Measurements from ENCODE around the gene LRP2. TPM values are rescaled to one million over a fixed set of nuclear protein-coding genes. Genes with fewer than 3 reads are reported as not detected.

The LRP2 gene
- total and polyA plus RNA-seq, 2 of the 8 experiments (the other 6 are each of a cell fraction or from before 2014, with no cell fraction given): 2.0 to 2.9 TPM

- no peak for TF ChIP-seq PHF8 (conservative IDR thresholded peaks at IDR 0.05; ENCODE audit: low read depth, low read length)
- no peak for TF ChIP-seq FOSL1 (IDR thresholded peaks at IDR 0.05; ENCODE audit: insufficient read depth, low read depth, low read length)
- no peak for TF ChIP-seq GTF2F1 (IDR thresholded peaks at IDR 0.05; ENCODE audit: borderline replicate concordance, low read depth, low read length)
- no peak for TF ChIP-seq HDAC6 (IDR thresholded peaks at IDR 0.05; ENCODE audit: low read depth, low read length)
- no peak for TF ChIP-seq JUND (IDR thresholded peaks at IDR 0.05; ENCODE audit: low read length)
- TF ChIP-seq CHD7 (IDR thresholded peaks at IDR 0.05; ENCODE audit: insufficient replicate concordance, low read length): no peak
- TF ChIP-seq TBP (IDR thresholded peaks at IDR 0.05; ENCODE audit: low read depth, low read length): no peak
- TF ChIP-seq BACH1 (IDR thresholded peaks at IDR 0.05; ENCODE audit: low read length): no peak
- TF ChIP-seq GABPA (IDR thresholded peaks at IDR 0.05; ENCODE audit: borderline replicate concordance, insufficient read depth, low read length): no peak
These were observed 202.6 kb downstream of the LRP2 start (continued) for GRCh38 chr2:169159686-169160085.

All from H1 (cell line).